ENCODE results near the gene CNTN1.
A peak's percentile ranks its signal among the peaks of the same experiment; 100 is the strongest.

Gene CNTN1

DNA sequence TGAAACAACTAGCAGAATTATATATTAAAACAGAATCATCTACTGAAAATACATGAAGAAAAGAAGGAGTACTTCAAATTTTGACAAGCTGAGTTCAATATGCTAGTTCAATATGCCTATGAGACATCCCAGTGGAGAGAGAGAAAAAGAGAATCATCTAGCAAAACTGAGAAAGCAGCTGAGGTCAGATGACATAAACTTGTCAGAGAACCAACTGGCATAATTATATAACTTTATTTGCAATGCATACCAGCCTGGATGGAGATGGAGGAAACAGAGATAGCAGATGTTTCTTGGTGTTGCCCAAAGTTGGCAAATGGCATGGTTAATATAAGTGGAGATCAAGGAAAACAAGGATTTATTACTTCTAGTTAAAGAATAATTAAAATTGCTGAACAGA is 347.2 kb downstream of the CNTN1 start:
- TF ChIP-seq ZBTB20 (tag by site-specific recombination; IDR thresholded peaks at IDR 0.05) = no peak
- no peak for TF ChIP-seq ZNF548 (tag by site-specific recombination; IDR thresholded peaks at IDR 0.05)
- TF ChIP-seq, protein P1, sequence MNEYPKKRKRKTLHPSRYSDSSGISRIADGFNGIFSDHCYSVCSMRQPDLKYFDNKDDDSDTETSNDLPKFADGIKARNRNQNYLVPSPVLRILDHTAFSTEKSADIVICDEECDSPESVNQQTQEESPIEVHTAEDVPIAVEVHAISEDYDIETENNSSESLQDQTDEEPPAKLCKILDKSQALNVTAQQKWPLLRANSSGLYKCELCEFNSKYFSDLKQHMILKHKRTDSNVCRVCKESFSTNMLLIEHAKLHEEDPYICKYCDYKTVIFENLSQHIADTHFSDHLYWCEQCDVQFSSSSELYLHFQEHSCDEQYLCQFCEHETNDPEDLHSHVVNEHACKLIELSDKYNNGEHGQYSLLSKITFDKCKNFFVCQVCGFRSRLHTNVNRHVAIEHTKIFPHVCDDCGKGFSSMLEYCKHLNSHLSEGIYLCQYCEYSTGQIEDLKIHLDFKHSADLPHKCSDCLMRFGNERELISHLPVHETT (tag by site-specific recombination; IDR thresholded peaks at IDR 0.05) = no peak
- no peak for TF ChIP-seq ZNF843 (tag by site-specific recombination; IDR thresholded peaks at IDR 0.05)
- no peak for TF ChIP-seq ZNF792 (tag by site-specific recombination; IDR thresholded peaks at IDR 0.05)
- no peak for TF ChIP-seq ZNF660 (tag by site-specific recombination; IDR thresholded peaks at IDR 0.05)
- no peak for TF ChIP-seq ZNF223 (tag by site-specific recombination; IDR thresholded peaks at IDR 0.05)
- no peak for TF ChIP-seq ZNF645 (tag by site-specific recombination; IDR thresholded peaks at IDR 0.05)
- no peak for TF ChIP-seq ZNF76 (tag by site-specific recombination; IDR thresholded peaks at IDR 0.05; ENCODE audit: borderline replicate concordance, low read depth)
- TF ChIP-seq ZNF785 (tag by site-specific recombination; IDR thresholded peaks at IDR 0.05) = no peak
- no peak for TF ChIP-seq GLI2 (tag by site-specific recombination; IDR thresholded peaks at IDR 0.05; ENCODE audit: borderline replicate concordance, low read depth)
- TF ChIP-seq, protein P2, sequence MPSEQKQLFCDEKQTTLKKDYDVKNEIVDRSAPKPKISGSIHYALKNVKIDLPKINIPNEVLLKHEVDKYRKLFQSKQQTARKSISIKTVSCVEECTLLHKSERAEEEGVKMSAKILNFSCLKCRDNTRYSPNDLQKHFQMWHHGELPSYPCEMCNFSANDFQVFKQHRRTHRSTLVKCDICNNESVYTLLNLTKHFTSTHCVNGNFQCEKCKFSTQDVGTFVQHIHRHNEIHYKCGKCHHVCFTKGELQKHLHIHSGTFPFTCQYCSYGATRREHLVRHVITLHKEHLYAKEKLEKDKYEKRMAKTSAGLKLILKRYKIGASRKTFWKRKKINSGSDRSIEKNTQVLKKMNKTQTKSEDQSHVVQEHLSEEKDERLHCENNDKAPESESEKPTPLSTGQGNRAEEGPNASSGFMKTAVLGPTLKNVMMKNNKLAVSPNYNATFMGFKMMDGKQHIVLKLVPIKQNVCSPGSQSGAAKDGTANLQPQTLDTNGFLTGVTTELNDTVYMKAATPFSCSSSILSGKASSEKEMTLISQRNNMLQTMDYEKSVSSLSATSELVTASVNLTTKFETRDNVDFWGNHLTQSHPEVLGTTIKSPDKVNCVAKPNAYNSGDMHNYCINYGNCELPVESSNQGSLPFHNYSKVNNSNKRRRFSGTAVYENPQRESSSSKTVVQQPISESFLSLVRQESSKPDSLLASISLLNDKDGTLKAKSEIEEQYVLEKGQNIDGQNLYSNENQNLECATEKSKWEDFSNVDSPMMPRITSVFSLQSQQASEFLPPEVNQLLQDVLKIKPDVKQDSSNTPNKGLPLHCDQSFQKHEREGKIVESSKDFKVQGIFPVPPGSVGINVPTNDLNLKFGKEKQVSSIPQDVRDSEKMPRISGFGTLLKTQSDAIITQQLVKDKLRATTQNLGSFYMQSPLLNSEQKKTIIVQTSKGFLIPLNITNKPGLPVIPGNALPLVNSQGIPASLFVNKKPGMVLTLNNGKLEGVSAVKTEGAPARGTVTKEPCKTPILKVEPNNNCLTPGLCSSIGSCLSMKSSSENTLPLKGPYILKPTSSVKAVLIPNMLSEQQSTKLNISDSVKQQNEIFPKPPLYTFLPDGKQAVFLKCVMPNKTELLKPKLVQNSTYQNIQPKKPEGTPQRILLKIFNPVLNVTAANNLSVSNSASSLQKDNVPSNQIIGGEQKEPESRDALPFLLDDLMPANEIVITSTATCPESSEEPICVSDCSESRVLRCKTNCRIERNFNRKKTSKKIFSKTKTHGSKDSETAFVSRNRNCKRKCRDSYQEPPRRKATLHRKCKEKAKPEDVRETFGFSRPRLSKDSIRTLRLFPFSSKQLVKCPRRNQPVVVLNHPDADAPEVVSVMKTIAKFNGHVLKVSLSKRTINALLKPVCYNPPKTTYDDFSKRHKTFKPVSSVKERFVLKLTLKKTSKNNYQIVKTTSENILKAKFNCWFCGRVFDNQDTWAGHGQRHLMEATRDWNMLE (tag by site-specific recombination; conservative IDR thresholded peaks at IDR 0.05; ENCODE audit: low read depth) = no peak
- H3K36me3 ChIP-seq (ENCODE audit: control insufficient read depth in 2 of 2, insufficient read depth in 1 of 2, low read length in 2 of 2) = no peaks in the 10 kb centered on the region
- CTCF ChIA-PET = no interaction called here
- POLR2A ChIA-PET = no interaction called here
- H3K27ac ChIP-seq (ENCODE audit: extremely low read depth, low read depth, low read length) = no peak overlapping the region
- no peaks in the 10 kb centered on the region for H3K9me3 ChIP-seq (ENCODE audit: control insufficient read depth, insufficient read depth, low read depth, low read length)
- H3K4me3 ChIP-seq (ENCODE audit: low read depth, low read length) = no peak overlapping the region
- H3K4me1 ChIP-seq (ENCODE audit: control insufficient read depth, insufficient read depth, low read length) = no peaks in the 10 kb centered on the region

DNA sequence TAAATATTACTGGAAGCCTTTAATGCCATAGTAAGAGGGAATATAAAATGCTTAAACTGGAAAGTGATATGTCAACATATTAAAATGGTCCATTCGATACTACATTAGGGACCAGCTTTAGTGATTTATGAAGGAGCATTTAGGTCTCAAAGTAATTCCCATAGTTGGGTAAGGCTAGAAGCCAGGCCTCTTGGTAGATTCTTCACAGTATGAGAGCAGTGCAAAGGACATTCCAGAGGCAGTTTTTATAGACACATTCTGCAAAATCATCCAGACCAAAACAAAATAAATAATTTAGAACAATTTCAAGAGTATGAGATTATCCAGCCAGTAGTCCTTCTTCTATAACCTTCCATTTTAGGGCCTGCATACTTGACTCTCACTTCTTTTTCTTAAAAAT is 353.3 kb downstream of the CNTN1 start:
- POLR2A ChIA-PET = no interaction called here
- CTCF ChIA-PET = no interaction called here
- Histone ChIP-seq H3K36me3 (ENCODE audit: control insufficient read depth in 2 of 2, insufficient read depth in 1 of 2, low read length in 2 of 2) (no peaks in the 10 kb centered on the region), H3K4me1 (ENCODE audit: control insufficient read depth, insufficient read depth, low read length) (no peaks in the 10 kb centered on the region), H3K4me3 (ENCODE audit: low read depth, low read length) (no peak overlapping the region), H3K27ac (ENCODE audit: extremely low read depth, low read depth, low read length) (no peak overlapping the region), H3K9me3 (ENCODE audit: control insufficient read depth, insufficient read depth, low read depth, low read length) (no peaks in the 10 kb centered on the region)
- TF ChIP-seq, protein P3, sequence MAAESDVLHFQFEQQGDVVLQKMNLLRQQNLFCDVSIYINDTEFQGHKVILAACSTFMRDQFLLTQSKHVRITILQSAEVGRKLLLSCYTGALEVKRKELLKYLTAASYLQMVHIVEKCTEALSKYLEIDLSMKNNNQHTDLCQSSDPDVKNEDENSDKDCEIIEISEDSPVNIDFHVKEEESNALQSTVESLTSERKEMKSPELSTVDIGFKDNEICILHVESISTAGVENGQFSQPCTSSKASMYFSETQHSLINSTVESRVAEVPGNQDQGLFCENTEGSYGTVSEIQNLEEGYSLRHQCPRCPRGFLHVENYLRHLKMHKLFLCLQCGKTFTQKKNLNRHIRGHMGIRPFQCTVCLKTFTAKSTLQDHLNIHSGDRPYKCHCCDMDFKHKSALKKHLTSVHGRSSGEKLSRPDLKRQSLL (tag by site-specific recombination; IDR thresholded peaks at IDR 0.05) = no peak
- TF ChIP-seq ZNF426 (tag by site-specific recombination; IDR thresholded peaks at IDR 0.05) = no peak
- TF ChIP-seq ZNF510 (tag by site-specific recombination; IDR thresholded peaks at IDR 0.05; ENCODE audit: insufficient replicate concordance) = peak; percentile 93

Data from HEK293 (cell line).